Stimulated activated CD8-positive, alpha-beta memory T cell treated with anti-CD3 and anti-CD28 coated beads, Interleukin-2, amount 100 ng/mL, for 48 hours (primary cell): ENCODE measurements around the gene PXDN.
"Not testable (repeated sequence)": the region's sequence is repeated elsewhere in the genome, so short reads cannot be mapped to it uniquely, and the experiment has no call there.

Experiments used
- DNase-seq, 2 donors: peaks; one replicate each; pipeline ENCODE4 v3.0.0-alpha.2; 2020; ENCODE audit warnings: low read depth in 2 of 2

Gene PXDN

GRCh38 chr2:1777156-1777555 is 32.8 kb upstream of the PXDN start:
- DNase-seq, result no peak

DNA sequence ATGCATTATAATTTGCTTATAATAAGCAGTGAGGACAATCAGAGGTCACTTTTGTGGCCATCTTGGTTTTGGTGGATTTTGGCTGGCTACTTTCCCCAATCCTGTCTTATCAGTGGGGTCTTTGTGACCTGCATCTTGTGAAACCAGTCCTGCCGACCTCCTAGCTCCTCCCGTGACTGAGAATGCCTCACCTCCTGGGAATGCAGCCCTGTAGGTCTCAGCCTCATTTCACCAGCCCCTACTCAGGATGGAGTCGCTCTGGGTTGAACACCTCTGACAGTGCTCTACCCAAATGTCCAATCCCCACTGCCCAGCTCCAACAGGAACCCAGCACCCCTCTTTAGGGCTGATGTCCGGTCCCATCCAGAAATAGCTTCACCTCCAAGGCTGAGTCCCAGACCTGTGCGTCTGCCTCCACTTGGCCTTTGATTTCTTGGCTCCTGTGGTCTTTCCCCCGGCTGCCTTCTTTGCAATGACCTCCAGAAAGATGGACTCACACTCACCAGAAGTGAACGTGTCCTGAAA is 31.3 kb upstream of the PXDN start:
- DNase-seq, result no peak

- DNase-seq, result no peak
Observed at GRCh38 chr2:1774929-1775328, 30.6 kb upstream of the PXDN start.

GRCh38 chr2:1773883-1774282 is 29.6 kb upstream of the PXDN start:
- DNase-seq, result no peak

DNA sequence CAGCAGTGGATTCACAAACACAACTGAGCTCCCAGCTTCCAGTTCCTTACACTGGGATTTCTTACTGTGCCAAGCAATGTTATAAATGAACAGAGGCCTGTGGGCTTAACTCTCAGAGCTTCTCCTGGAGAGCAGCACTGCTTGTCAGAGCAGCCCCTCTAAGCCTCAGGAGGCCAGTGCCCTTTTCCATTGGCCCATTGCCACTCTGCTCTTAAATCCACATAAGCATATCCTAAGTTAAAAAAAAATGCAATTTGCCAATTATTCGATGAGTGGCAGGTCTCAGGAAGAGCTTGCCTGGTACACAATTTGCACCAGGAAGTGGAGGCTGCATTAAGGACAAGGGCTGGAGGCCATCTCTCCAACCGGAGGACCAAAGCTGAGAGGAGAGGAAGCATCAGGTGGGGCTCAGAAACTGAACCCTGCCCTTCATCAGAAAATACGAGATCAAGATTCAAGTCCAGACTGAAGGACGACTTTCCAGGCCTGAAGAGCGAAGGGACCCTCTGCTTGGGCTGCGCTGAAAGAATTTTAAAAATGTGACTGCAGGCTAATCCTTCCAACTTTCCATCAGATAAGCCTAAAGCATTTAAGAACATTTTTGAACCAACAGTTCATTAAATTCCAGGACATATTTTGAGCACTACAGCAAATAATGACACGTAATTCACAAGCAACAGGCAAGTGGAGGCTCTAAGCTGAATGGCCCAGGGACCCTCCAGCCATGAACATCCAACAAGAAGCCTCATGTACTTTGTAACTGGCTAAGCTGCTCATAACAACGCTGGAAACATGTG is 28.4 kb upstream of the PXDN start:
- no peak for DNase-seq

DNA sequence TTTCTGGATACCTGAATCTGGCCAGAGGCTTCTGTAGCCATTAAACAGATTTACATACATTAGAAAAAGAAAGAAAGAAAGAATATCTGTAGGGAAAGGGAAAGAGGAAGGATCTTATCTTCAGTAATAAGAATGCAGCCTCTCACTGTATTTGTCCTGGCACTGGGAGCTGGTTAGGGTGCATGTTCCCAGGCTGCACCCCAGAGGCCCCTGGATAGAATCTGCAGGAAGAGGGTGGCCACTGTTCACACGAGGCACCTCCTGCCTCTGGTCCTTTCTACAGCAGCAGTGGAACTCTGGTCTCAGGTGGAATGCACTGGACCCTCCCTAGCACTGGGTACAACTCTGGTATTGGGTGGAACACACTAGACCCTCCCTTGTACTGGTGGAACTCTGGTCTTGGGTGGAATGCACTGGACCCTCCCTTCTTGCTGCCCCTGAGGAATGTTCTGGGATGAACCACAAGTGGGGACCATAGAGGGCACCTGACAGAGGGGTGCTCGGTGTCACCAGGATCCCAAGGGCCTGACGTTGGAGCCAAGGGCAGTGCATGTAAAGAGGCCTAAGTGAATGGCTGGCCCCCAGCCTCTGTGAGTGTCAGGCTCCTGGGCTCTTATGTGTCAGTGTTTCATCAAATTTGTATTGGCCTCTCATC is 27.4 kb upstream of the PXDN start:
- DNase-seq, result no peak

- DNase-seq, result no peak
Observed at GRCh38 chr2:1770566-1771380, 26.5 kb upstream of the PXDN start.

DNA sequence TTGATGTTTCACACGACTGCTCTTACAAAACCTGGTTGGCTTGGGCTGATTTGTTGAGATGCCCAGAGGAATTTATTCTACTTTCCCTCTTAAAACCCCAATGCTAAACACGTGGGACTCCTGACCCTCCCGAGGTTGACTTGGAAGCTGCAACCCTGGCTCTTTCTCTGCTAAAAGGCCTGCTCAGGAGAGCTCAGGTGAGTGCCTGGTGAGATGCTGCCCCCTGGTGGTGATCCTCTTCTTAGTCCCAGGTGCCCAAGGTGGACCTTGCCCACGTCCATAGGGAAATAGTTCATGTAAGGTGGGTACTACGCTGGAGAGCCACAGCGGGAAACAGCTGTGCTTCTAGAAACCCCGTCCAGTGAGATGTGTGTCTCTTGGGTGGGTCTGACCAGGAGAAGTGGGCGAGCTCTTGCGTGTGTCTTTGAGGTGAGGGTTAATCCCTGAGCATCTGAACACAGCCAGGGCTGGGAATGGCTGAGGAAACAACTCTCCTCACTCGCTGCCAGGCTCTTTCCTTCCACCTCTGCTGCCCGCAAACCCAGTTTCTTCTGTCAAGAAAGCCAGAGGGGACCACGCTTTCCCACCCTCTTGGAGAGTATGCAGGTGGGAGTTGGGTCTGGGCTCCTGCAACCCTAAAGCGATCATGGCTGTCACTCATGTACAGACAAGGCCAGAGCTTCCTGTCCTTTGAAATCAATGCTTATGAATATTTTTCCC is 25.5 kb upstream of the PXDN start:
- peak; percentile 49 to 50 for DNase-seq

DNA sequence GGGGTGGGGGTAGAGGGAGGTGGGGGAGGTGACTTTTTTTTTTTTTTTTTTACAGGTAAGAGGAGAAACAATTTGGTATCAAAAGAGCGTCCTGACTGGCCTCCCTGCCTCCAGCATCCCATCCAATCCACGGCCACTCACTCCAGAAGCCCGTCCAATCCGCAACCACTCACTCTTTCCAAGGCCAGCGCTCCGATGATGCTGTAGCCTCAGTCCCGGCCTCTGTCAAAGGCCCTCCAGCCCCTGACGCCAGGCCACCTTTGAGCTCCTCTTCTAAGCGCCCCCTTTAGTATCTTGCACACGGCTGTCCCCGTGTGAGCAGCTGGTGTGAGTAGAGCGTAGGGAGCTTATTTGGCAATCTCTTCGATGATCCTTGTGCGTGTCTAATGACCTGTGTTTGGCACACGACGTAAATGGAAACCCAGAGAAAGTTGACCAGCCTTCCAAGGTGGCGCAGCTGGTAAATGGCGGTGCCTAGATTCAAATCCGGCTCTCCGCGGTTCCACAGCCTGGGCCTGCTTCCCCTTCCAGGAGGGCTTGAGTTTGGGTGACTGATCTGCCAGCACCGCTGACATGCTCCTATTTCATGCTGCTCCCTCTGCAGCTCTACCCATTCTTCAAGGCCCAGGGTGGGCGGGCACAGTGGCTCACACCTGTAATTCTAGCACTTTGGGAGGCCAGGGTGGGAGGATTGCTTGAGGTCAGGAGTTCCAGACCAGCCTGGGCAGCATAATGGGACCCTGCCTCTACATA is 23.8 kb upstream of the PXDN start:
- DNase-seq, result no peak

GRCh38 chr2:1766851-1767811 is 22.8 kb upstream of the PXDN start:
- DNase-seq, result no peak

DNA sequence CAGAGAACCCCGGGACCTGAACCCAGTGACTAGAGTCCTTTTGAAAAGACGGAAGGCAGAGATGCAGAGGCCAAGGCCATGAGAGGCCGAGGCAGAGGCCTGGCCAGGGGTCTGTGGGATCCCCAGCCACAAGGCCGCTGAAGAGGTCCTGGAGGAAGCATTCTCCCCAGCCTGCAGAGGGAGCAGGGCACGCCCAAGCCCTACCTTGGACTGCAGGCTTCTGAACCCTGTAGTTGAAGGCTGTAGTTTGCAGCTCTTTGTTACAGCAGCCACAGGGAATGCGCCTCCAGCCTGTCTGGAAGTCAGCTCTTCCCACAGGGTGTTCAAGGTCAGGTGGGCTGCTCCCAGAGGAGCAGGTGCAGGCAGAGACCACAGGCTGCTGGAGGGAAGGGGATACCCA is 22.1 kb upstream of the PXDN start:
- DNase-seq, result no peak

GRCh38 chr2:1765201-1765600 is 20.9 kb upstream of the PXDN start:
- not testable (repeated sequence) for DNase-seq

GRCh38 chr2:1759611-1759930 is 15.3 kb upstream of the PXDN start:
- no peak for DNase-seq

- no peak for DNase-seq
Observed at GRCh38 chr2:1758774-1759610, 14.7 kb upstream of the PXDN start.

DNA sequence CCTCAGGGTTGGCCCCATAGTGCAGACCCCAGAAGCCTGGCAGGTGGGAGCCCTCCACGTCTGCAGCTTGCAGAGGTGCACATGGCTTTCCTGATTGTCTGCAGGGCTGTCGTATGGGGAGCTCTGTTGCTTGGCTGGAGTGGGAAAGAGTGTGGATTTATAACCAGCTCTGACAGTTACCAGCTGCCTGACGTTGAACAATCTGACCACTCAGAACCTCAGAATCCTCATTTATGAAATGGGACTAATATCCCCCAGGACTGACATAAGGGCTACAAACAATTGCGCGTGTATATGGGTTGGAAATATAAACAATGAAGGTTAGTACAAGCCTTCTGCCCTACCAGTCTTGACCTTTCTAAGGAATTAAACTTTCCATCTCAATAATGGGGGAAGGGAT is 13.9 kb upstream of the PXDN start:
- DNase-seq, result no peak

- no peak for DNase-seq
Observed at GRCh38 chr2:1757567-1757966, 13.3 kb upstream of the PXDN start.

- not testable (repeated sequence) for DNase-seq
Observed at GRCh38 chr2:1757146-1757545, 12.8 kb upstream of the PXDN start.

DNA sequence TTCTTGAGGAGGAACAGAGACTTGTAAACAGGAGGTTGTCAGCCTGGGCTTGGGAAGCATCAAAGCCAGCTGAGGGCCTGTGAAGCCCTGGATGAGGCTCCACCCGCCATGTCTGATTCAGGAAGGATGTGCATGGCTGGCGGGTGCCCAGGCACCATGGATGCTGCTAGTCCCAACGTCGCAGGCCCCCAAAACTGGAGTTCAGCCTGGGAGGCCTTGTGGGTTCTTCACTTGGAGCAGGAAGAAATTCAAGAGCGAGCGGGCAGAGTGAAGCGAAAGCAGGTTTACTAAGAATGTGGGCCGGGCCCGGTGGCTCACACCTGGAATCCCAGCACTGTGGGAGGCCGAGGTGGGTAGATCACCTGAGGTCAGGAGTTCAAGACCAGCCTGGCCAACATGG is 12.1 kb upstream of the PXDN start:
- DNase-seq, result no peak
